Measurements from ENCODE around the gene NRG2.

DNA sequence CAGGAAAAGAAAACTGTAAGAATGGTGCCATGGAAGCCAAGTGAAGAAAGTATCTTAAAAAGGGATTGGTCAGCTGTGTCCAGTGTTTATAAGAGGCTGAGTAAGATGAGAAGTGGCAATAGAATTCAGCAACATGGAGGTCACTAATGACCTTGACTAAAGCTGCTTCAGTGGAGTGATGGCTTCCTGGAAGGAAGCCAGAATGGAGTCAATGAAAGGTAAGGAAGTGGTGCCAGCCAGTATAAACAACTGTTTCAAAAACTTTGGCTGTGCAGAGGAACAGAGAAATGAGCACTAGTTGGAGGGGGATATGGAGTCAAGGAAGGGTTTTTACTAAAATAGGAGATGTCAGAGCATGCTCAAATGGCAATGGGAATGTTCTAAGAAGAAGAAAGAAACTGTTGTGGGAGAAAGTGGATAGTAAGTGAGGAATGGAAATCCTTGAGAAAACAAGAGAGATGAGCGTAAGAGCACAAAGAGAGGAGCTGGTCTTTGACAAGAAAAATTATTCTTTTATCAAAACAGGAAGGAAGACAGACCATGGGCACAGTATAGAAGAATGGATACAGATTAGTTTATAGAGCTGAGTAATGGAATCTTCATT is 11.1 kb upstream of the NRG2 start:
- TF ChIP-seq, protein P1, sequence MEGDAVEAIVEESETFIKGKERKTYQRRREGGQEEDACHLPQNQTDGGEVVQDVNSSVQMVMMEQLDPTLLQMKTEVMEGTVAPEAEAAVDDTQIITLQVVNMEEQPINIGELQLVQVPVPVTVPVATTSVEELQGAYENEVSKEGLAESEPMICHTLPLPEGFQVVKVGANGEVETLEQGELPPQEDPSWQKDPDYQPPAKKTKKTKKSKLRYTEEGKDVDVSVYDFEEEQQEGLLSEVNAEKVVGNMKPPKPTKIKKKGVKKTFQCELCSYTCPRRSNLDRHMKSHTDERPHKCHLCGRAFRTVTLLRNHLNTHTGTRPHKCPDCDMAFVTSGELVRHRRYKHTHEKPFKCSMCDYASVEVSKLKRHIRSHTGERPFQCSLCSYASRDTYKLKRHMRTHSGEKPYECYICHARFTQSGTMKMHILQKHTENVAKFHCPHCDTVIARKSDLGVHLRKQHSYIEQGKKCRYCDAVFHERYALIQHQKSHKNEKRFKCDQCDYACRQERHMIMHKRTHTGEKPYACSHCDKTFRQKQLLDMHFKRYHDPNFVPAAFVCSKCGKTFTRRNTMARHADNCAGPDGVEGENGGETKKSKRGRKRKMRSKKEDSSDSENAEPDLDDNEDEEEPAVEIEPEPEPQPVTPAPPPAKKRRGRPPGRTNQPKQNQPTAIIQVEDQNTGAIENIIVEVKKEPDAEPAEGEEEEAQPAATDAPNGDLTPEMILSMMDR (IDR thresholded peaks at IDR 0.05): no peak
- TF ChIP-seq EP300 (IDR thresholded peaks at IDR 0.05) (no peak), POLR2A (IDR thresholded peaks at IDR 0.05) (no peak)
